ENCODE measurements around the gene CCR3. TPM values are rescaled to one million over a fixed set of nuclear protein-coding genes. Genes with fewer than 3 reads are reported as not detected.
"Not testable (repeated sequence)": the region's sequence is repeated elsewhere in the genome, so short reads cannot be mapped to it uniquely, and the experiment has no call there.

CCR3 gene
- 1 to 10 TPM; 1.3 to 1.9 TPM for total RNA-seq

DNA sequence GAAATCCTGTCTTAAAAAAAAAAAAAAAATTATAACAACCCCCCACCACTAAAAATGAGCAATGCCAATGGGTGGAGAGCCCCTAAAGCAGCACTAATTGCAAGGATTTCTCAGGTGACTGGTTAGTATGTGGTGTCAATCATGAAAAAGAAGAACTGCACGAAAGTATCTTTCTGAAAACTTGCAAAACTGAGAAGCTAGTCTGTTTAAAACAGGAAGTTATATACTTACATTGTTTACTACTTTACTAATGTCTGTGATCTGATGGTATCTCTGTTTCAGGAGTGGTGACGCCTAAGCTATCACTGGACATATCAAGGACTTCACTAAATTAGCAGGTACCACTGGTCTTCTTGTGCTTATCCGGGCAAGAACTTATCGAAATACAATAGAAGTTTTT, at the start of gene CCR3:
Gene CCR3, plus strand, starts transcription at position 341 of the 400 bp plus-strand sequence. CDS start 22,699 bp downstream, outside the sequence.
- no peak for ATAC-seq (ENCODE audit: low read depth)
- H3K27ac Mint-ChIP-seq: no peak within 1 kb of the TSS
- peaks cover 4% of the 10 kb centered on the region for H3K4me1 Mint-ChIP-seq

DNA sequence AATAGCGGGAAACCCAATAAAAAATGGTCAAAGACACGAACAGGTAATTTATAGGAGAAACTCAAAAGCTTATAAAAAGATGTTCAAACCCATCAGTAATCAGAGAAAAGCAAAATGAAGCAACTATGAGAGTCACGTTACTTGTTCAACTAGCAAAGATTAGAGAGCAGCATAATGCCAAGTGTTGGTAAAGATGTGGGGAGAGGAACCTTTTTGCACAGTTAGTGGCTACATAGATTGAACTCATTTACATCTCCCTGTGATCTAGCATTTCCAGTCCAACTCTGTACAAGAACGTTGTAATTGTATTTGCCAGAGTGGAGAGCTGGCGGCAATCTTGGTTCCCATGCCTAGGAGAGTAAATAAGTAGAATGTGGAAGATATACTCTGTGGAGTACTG, 49.3 kb upstream of the CCR3 start:
- H3K4me1 Mint-ChIP-seq: peaks cover 4% of the 10 kb centered on the region
- ATAC-seq (ENCODE audit: low read depth): no peak
- DNase-seq: no peak
- H3K4me3 Mint-ChIP-seq: no peak overlapping the region
- H3K27ac Mint-ChIP-seq: no peak overlapping the region
- peaks cover 6% of the 10 kb centered on the region for H3K27me3 Mint-ChIP-seq
- POLR2A ChIA-PET: no interaction called here
- H3K9me3 Mint-ChIP-seq: peaks cover 29% of the 10 kb centered on the region
- peaks cover 45% of the 10 kb centered on the region for H3K36me3 Mint-ChIP-seq

More for the DNA sequence above, at the start of gene CCR3:
- Mint-ChIP-seq H3K36me3 (peaks cover 3% of the 10 kb centered on the region), H3K9me3 (no peaks in the 10 kb centered on the region), H3K27me3 (peaks cover 20% of the 10 kb centered on the region), H3K4me3 (no peak within 1 kb of the TSS)
- POLR2A ChIA-PET: interaction anchor here (0.7 kb wide), 1 partner anchor 240 kb away, joined by 3 read pairs; no protein-coding TSS in a partner anchor
- no peak for DNase-seq

DNA sequence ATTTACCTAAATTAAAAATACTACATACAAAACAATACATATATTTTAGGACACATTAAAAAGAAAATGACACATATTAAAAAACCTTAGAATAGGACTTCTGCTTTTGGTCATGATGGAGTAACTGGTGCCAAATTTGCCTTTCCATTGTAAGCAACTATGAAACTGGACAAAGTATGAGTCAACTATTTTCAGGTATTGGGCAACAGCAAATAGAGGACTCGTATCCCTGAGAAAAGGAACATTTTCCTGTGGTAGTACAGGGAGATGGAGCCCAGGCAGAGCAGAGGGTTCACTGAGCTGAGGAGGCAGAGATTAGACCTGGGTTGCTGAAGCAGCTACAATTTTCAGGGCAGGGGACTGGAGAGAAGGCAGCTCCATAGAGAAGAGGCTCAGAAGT, 48.8 kb upstream of the CCR3 start:
- POLR2A ChIA-PET: no interaction called here
- no peak for ATAC-seq (ENCODE audit: low read depth)
- Mint-ChIP-seq H3K4me3 (no peak overlapping the region), H3K9me3 (peaks cover 29% of the 10 kb centered on the region), H3K36me3 (peaks cover 48% of the 10 kb centered on the region), H3K4me1 (no peaks in the 10 kb centered on the region), H3K27ac (no peak overlapping the region), H3K27me3 (peaks cover 6% of the 10 kb centered on the region)
- DNase-seq: no peak

DNA sequence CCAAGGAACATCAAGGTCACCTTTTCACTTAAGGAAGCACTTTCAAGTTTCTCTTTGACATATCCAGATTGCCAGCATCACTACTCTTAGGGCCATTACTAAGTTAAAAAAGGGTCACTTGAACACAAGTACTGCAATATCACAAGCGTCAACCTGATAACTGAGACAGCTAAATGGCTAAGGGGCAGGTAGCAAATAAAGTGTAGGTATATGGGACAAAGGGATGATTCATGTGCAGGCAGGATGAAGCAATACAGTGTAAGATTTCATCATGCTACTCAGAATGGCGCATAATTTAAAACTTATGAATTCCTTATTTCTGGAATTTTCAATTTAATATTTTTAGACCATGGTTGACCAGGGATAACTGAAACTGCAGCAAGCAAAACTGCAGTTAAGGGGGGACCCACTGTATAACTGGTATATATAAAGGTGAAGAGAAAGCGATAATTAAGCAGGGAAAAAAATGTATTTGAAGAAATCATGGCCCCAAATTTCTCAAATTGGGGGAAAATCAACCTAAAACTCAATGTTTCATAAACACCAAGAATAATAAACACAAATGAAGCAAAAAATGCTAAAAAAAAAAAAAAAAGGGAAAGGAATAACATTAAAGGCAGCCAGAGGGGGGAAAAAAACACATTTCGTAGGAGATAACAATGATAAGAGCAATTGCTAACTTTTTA, 47.2 kb upstream of the CCR3 start:
- POLR2A ChIA-PET: no interaction called here
- DNase-seq (no peak), ATAC-seq (ENCODE audit: low read depth) (no peak)
- Mint-ChIP-seq H3K27ac (no peak overlapping the region), H3K4me1 (peaks cover 3% of the 10 kb centered on the region), H3K36me3 (peaks cover 62% of the 10 kb centered on the region), H3K4me3 (no peak overlapping the region), H3K27me3 (peaks cover 6% of the 10 kb centered on the region), H3K9me3 (peaks cover 29% of the 10 kb centered on the region)

DNA sequence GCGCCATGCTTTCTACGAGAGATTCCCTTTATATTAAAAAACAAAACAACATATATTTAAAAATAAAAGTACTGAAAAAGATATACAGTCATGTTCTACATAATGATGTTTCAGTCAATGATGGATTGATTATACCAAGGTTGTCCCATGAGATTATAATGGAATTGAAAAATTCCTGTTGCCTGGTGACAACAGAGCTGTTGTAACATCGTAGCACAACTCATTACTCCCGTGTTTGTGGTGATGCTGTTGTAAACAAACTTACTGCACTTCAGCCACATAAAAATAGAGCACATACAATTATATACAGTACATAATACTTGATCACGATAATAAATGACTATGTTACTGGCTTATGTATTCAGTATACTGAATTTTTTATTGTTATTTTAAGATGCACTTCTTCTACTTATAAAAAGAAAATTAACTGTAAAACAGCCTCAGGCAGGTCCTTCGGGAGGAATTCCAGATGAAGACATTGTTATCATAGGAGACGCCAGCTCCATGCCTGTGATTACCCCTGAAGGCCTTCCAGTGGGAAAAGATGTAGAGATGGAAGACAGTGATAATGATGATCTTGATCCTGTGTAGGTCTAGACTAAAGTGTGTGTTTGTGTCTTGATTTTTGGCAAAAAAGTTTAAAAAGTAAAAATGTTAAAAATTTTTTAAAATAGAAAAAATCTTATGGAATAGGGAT, 45.9 kb upstream of the CCR3 start:
- Mint-ChIP-seq H3K27ac (no peak overlapping the region), H3K27me3 (peaks cover 5% of the 10 kb centered on the region), H3K9me3 (peaks cover 26% of the 10 kb centered on the region), H3K4me3 (no peak overlapping the region), H3K4me1 (peaks cover 9% of the 10 kb centered on the region), H3K36me3 (peaks cover 71% of the 10 kb centered on the region)
- no peak for DNase-seq
- no peak for ATAC-seq (ENCODE audit: low read depth)
- POLR2A ChIA-PET: interaction anchor here (2.7 kb wide), 1 partner anchor 11 kb away, joined by 13 read pairs; the partner anchor contains the start of gene CCR1

DNA sequence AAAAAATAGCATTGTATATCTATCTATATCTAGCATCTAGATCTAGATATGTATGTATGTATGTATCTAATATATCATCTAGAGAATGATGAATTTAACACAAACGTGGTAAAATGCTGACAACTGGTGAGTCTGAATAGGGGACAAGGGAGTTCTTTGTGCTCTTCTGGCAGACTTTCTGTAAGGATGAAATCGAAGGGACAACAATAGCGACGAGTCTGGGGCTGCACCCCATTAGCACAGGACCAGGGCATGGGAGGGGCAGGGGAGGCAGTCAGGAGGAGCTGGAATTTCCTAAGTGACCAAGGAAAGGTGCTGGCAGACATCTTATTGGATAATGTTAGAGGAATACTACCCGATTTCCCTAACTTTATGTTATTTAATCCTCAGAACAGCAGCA, 42.0 kb upstream of the CCR3 start:
- POLR2A ChIA-PET: interaction anchor here (0.5 to 1.7 kb wide), 4 partner anchors 87 to 777 kb away, joined by 3 to 4 read pairs (median 4); no protein-coding TSS in a partner anchor
- Mint-ChIP-seq H3K4me1 (peaks cover 36% of the 10 kb centered on the region), H3K4me3 (no peak overlapping the region), H3K27ac (no peak overlapping the region), H3K36me3 (peaks cover 81% of the 10 kb centered on the region), H3K27me3 (no peaks in the 10 kb centered on the region), H3K9me3 (peaks cover 5% of the 10 kb centered on the region)
- DNase-seq: no peak
- no peak for ATAC-seq (ENCODE audit: low read depth)

DNA sequence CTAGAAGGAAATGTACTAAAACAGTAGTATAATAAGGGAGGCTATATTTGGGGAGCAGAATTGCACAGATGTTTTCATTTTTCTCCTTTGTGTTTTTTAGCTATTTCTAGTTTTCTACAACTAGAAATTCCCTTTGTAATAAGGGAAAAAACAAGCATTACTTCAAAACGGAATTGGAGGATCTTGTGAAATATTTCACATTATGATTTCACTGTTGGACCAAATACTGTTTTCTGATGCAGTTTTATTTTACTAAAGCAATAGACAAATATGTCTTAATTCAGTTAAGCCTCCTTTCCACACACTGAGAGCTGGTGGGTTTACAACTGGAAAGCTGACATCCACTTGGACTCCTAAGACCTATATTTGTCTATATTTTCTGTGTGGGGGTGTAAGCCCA, 41.5 kb upstream of the CCR3 start:
- Mint-ChIP-seq H3K9me3 (peaks cover 3% of the 10 kb centered on the region), H3K4me3 (no peak overlapping the region), H3K27me3 (no peaks in the 10 kb centered on the region), H3K4me1 (peaks cover 40% of the 10 kb centered on the region), H3K36me3 (peaks cover 83% of the 10 kb centered on the region), H3K27ac (no peak overlapping the region)
- no peak for ATAC-seq (ENCODE audit: low read depth)
- DNase-seq: no peak
- POLR2A ChIA-PET: interaction anchor here (1.3 to 1.7 kb wide), 3 partner anchors 88 to 108 kb away, joined by 4 read pairs; no protein-coding TSS in a partner anchor

DNA sequence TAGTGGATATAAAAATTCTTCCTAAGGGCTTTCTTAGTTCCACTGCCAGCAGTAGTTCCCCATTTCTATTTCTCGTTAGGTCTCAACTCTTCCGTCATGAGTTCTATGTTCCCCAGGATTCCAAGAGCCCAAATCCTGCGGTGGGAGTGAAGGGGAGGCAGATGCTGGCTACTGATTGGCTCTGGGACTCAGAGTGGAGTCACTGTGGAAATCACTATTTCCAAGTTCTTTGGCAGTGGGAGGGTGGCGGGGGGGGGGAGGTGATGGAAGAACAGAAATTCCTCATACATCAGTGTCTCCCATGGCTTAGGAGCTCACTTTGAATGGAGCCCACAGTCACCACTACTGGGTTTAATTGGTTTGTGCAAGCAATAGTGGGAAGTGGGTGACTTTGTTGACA, 39.7 kb upstream of the CCR3 start:
- POLR2A ChIA-PET: no interaction called here
- ATAC-seq (ENCODE audit: low read depth): no peak
- Mint-ChIP-seq H3K4me1 (peaks cover 46% of the 10 kb centered on the region), H3K27ac (no peak overlapping the region), H3K9me3 (no peaks in the 10 kb centered on the region), H3K4me3 (peak overlapping the region; percentile 33), H3K36me3 (peaks cover 90% of the 10 kb centered on the region), H3K27me3 (no peaks in the 10 kb centered on the region)
- no peak for DNase-seq

DNA sequence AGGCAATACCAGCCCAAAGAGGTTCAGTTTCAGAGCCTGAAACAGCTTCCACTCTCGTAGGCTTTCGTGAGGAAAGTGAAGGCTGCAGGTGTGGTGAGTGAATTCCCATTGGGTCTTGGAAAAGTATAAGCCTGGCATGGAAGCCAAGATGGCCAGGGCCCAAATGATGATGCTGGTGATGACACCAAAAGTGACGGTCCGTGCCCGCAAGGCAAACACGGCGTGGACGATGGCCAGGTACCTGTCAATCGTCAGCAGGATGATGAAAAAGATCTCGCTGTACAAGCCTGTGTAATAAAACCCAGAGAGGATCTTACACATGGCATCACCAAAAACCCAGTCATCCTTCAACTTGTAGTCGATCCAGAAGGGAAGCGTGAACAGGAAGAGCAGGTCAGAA, 38.6 kb upstream of the CCR3 start:
- Mint-ChIP-seq H3K4me1 (peaks cover 54% of the 10 kb centered on the region), H3K9me3 (no peaks in the 10 kb centered on the region), H3K27ac (no peak overlapping the region), H3K36me3 (peaks cover 88% of the 10 kb centered on the region), H3K4me3 (no peak overlapping the region), H3K27me3 (no peaks in the 10 kb centered on the region)
- ATAC-seq (ENCODE audit: low read depth) (no peak), DNase-seq (no peak)
- POLR2A ChIA-PET: no interaction called here

DNA sequence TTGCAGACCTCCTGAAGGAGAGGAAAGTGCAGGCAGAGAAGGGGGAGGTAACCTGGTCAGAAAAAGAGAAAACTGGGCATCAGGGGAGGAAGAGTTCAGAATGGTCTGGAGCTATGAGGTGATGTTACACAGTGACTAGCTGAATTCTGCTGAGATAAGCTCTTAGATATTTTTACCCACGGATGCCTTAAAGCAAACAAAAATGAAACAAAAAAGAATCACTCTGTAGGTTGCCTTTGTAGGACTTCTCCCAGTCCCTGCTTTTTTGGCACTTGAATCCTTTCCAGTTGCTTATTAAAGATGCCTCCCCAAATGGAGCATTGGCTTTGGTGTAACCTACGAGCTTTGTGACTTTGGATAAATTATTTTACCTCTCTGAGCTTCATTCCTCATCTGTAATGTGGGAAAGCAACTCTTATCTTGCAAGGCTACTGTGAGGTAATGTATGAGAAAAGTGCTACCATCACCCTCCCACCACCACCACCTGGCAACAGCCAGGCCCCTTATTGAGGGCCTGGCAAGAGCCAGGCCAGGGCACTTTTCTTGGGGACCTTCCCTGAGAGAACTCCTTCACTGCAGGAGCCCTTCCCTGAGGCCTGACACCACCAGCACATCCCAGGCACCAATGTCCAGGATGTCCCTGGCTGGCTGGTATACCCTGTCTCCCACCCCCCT, 36.8 kb upstream of the CCR3 start:
- no peaks in the 10 kb centered on the region for H3K27me3 Mint-ChIP-seq
- POLR2A ChIA-PET: interaction anchor here (0.6 to 6.6 kb wide), 8 partner anchors 80 to 164 kb away, joined by 3 to 83 read pairs (median 4); partner anchors contain the start of gene CCR5
- DNase-seq (no peak), ATAC-seq (ENCODE audit: low read depth) (no peak)
- peak overlapping the region; percentile 91 for H3K27ac Mint-ChIP-seq
- H3K36me3 Mint-ChIP-seq: peaks cover 71% of the 10 kb centered on the region
- peak overlapping the region; percentile 88 for H3K4me3 Mint-ChIP-seq
- no peaks in the 10 kb centered on the region for H3K9me3 Mint-ChIP-seq
- H3K4me1 Mint-ChIP-seq: peaks cover 64% of the 10 kb centered on the region

DNA sequence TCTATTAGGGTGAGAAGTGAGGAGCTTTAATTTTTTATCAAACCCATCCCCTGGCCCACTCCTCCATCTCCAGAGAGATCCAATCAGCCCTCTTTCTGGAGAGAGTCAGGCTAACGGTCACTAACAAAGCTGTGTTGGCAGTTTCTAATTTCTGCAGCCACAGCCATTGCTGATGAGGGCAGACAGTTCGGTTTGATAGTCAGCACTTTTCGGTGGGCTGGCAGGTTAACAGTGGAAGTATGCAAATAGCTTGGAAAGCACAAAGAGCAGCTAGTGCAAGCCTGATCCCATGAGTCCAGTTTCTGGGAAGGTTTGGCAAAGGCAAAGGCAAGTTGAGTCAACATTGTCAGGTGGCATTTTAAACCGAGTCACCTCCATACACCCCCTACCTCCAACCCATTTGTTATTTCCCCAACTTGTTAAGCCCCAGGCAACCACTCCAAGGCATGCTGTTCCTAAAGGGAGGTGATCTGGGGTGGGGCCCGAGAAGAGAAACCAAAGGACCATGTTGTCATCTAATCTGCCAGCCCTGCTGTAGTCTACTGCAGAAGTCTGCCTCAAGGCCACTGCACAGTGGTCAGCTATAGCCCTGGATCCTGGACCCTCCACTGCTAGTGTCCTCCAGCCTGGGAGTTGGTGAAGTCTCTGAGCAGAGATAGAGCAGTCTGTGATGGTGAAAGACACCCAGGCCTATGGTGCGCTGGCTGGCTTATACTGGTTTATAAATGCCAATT, 35.8 kb upstream of the CCR3 start:
- H3K9me3 Mint-ChIP-seq: no peaks in the 10 kb centered on the region
- no peaks in the 10 kb centered on the region for H3K27me3 Mint-ChIP-seq
- H3K4me1 Mint-ChIP-seq: peaks cover 63% of the 10 kb centered on the region
- ATAC-seq (ENCODE audit: low read depth) (no peak), DNase-seq (no peak)
- POLR2A ChIA-PET: interaction anchor here (1.1 to 6.6 kb wide), 12 partner anchors 9 to 263 kb away, joined by 4 to 83 read pairs (median 6); partner anchors contain the start of genes CCR5 and CXCR6
- peaks cover 66% of the 10 kb centered on the region for H3K36me3 Mint-ChIP-seq
- peak overlapping the region; percentile 88 for H3K4me3 Mint-ChIP-seq
- peak overlapping the region; percentile 91 for H3K27ac Mint-ChIP-seq

DNA sequence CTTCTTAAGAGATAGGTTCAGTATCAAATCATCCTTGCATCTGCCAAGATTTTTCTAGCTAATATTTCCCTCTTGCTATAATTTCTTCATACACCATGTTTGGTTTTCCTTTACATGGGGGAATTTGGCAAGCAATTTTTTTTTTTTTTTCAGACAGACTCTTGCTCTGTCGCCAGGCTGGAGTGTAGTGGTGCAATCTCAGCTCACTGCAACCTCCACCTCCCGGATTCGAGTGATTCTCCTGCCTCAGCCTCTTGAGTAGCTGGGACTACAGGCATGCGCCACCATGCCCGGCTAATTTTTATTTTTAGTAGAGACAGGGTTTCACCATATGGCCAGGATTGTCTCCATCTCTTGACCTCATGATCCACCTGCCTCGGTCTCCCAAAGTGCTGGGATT, 34.7 kb upstream of the CCR3 start:
- peaks cover 58% of the 10 kb centered on the region for H3K4me1 Mint-ChIP-seq
- POLR2A ChIA-PET: interaction anchor here (0.7 to 6.6 kb wide), 20 partner anchors 10 to 264 kb away, joined by 3 to 83 read pairs (median 5); partner anchors contain the start of genes CCR5 and CXCR6
- peak overlapping the region; percentile 88 for H3K4me3 Mint-ChIP-seq
- H3K27me3 Mint-ChIP-seq; H3K9me3 Mint-ChIP-seq; DNase-seq; ATAC-seq (ENCODE audit: low read depth): not testable (repeated sequence)
- peaks cover 56% of the 10 kb centered on the region for H3K36me3 Mint-ChIP-seq
- peak overlapping the region; percentile 91 for H3K27ac Mint-ChIP-seq
